ENCODE measurements around the gene TTBK2. TPM values are rescaled to one million over a fixed set of nuclear protein-coding genes. Genes with fewer than 3 reads are reported as not detected.
A peak's percentile ranks its signal among the peaks of the same experiment; 100 is the strongest.

Gene TTBK2
- total RNA-seq, 1 experiment from 2014 or later = 4.2 TPM

DNA sequence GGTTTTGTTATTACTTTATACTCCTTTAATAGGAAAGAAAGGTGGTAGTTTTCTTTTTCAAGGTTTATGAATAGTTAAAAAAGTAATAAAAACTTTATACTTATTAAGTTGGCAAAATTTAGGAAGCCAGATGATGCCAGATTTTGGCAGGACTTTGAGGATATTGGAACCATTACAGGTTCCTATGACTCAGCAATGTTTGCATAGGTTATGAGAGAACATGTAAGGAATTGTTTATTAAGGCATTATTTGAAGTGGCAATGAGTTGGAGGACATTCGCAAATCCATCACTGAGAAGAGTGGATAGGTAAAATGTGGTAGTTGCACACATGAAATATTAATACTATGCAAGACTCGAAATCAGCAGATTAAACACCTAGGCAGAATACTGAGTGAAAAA lies 213.5 kb downstream of the TTBK2 start:
- no peaks in the 10 kb centered on the region for H3K36me3 ChIP-seq (replicated peaks; ENCODE audit: control insufficient read depth, insufficient read depth, low read length)
- no peak for DNase-seq
- H3K27me3 ChIP-seq (ENCODE audit: control insufficient read depth, insufficient read depth, low read length) = no peaks in the 10 kb centered on the region
- no peak overlapping the region for H3K4me3 ChIP-seq (ENCODE audit: insufficient read depth, low read depth, low read length)

DNA sequence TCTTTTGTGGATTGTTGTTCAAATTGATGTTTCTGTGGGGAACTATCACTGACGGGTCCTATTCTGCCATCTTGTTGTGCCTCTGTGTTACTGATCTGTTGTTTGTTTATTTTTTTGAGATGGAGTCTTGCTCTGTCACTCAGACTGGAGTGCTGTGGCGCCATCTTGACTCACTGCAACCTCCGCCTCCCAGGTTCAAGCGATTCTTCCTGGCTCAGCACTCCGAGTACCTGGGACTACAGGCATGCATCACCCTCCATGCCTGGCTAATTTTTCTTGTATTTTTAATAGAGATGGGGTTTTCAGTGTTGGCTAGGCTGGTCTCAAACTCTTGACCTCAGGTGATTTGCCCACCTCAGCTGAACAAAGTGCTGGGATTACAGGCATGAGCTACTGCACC lies 215.2 kb downstream of the TTBK2 start:
- no peak for DNase-seq
- no peaks in the 10 kb centered on the region for H3K27me3 ChIP-seq (ENCODE audit: control insufficient read depth, insufficient read depth, low read length)
- no peaks in the 10 kb centered on the region for H3K36me3 ChIP-seq (replicated peaks; ENCODE audit: control insufficient read depth, insufficient read depth, low read length)
- no peak overlapping the region for H3K4me3 ChIP-seq (ENCODE audit: insufficient read depth, low read depth, low read length)

DNA sequence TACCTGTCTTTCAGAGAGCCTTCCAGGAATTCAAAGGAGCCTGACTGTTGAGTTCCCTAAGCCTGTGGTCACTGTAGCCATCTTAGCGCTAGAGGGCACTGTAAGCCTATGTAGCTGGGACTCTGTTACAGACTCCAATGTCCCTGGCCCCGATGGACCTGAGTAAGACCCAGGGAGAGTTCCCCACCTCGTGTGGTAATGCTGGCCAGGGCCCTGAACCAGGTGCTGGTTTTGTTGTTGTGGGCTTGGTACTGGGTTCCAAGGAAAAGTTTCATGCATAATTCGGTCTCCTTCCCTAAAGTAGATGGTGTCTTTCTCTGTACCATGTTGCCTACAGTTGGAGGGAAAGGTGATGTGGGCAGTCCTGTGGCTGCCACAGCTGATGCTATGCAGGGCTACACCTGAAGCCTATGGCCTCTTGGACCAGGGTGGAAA lies 216.1 kb downstream of the TTBK2 start:
- no peaks in the 10 kb centered on the region for H3K36me3 ChIP-seq (replicated peaks; ENCODE audit: control insufficient read depth, insufficient read depth, low read length)
- DNase-seq = peak; percentile 77
- H3K4me3 ChIP-seq (ENCODE audit: insufficient read depth, low read depth, low read length) = no peak overlapping the region
- no peaks in the 10 kb centered on the region for H3K27me3 ChIP-seq (ENCODE audit: control insufficient read depth, insufficient read depth, low read length)

DNA sequence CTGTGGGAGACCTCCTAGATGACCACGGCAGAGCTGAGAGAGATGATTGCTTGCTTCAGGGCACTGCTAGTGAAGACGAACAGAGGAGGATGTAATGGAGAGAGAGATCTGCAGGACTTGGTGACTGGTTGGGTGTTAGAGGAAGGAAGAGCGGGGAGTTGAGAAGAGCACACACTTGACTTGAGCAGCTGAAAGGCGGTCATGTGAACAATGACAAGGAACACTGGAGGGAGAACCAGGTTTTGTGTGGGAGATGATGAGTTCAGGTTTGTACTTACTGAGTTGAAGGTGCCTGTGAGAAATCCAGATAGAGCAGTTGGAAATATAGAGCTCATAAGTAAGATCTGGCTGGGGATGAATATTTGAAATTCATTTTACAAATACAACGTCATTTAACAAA lies 224.0 kb downstream of the TTBK2 start:
- peaks cover 1% of the 10 kb centered on the region; the same call in 1 of the 2 replicates for H3K36me3 ChIP-seq (replicated peaks; ENCODE audit: control insufficient read depth, insufficient read depth, low read length)
- no peak overlapping the region for H3K4me3 ChIP-seq (ENCODE audit: insufficient read depth, low read depth, low read length)
- H3K27me3 ChIP-seq (ENCODE audit: control insufficient read depth, insufficient read depth, low read length) = no peaks in the 10 kb centered on the region
- no peak for DNase-seq

DNA sequence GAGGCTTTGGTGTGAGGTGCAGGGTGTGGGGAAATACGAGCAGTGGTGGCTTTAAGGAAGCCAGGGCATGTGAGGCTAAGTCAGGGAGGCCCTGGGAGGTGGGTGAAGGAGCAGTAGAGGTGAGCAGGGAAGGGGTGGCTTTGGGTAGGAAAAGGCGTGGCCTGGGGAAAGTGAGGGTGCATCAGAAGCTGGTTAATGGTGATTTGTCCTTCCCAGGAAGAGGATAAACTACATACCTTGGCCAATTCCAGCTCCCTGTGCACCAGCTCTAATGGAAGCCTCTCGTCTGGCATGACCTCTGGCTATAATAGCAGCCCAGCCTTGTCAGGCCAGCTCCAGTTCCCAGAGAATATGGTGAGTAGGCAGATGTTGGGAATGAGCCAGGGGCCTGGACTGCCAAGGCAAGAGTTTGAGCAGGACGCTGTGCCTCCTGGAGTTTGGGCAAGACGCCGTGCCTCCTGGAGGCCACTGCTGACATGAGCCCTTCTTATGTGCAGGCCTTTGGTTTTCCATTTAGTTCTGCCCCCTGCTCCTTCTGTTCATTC lies 225.0 kb downstream of the TTBK2 start:
- DNase-seq = no peak
- Histone ChIP-seq H3K27me3 (ENCODE audit: control insufficient read depth, insufficient read depth, low read length) (no peaks in the 10 kb centered on the region), H3K36me3 (replicated peaks; ENCODE audit: control insufficient read depth, insufficient read depth, low read length) (peaks cover 1% of the 10 kb centered on the region), H3K4me3 (ENCODE audit: insufficient read depth, low read depth, low read length) (no peak overlapping the region)

DNA sequence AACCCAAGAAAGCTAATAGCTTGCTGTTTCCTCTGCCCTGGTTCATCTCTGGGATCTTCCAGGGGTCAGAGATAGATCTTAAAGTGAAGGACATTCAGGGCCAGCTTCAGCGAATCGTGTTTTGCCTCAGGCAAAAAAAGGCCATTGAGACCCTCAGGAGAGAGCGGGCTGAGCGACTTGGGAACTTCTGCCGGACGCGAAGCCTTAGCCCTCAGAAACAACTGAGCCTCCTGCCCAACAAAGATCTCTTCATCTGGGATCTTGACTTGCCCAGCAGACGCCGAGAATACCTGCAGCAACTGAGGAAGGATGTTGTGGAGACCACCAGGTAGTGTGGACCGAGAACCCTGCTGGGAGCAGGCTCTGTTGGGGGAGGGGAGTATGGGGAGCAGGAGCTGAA lies 226.2 kb downstream of the TTBK2 start:
- no peak overlapping the region for H3K4me3 ChIP-seq (ENCODE audit: insufficient read depth, low read depth, low read length)

DNA sequence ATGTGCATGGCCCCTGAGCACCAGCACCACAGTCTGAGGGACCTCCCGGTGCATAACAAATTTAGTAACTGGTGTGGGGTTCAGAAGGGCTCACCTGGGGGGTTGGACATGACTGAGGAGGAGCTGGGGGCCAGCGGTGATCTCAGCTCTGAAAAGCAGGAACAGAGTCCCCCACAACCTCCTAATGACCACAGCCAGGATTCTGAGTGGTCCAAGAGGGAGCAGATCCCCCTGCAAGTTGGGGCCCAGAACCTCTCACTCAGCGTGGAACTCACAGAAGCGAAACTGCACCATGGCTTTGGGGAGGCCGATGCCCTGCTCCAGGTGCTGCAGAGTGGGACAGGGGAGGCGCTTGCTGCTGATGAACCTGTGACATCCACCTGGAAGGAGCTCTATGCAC lies 226.6 kb downstream of the TTBK2 start:
- no peak for DNase-seq
- peaks cover 1% of the 10 kb centered on the region for H3K36me3 ChIP-seq (replicated peaks; ENCODE audit: control insufficient read depth, insufficient read depth, low read length)
- H3K27me3 ChIP-seq (ENCODE audit: control insufficient read depth, insufficient read depth, low read length) = no peaks in the 10 kb centered on the region
- H3K4me3 ChIP-seq (ENCODE audit: insufficient read depth, low read depth, low read length) = no peak overlapping the region

More for the DNA sequence above, 226.2 kb downstream of the TTBK2 start:
- peaks cover 1% of the 10 kb centered on the region for H3K36me3 ChIP-seq (replicated peaks; ENCODE audit: control insufficient read depth, insufficient read depth, low read length)
- no peaks in the 10 kb centered on the region for H3K27me3 ChIP-seq (ENCODE audit: control insufficient read depth, insufficient read depth, low read length)
- DNase-seq = no peak

DNA sequence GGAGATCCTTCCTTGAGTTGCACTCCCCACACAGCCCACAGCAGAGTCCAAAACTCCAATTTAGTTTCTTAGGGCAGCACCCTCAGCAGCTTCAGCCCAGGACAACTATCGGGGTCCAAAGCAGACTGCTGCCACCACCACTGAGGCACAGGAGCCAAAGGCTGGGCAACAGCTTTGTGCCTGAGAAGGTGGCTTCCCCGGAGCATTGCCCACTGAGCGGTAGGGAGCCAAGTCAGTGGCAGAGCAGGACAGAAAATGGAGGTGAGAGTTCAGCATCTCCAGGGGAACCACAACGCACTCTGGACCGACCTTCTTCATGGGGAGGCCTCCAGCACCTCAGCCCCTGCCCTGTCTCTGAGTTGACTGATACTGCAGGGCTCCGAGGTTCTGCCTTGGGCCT lies 227.1 kb downstream of the TTBK2 start:
- no peak for DNase-seq
- Histone ChIP-seq H3K27me3 (ENCODE audit: control insufficient read depth, insufficient read depth, low read length) (no peaks in the 10 kb centered on the region), H3K4me3 (ENCODE audit: insufficient read depth, low read depth, low read length) (no peak overlapping the region)

DNA sequence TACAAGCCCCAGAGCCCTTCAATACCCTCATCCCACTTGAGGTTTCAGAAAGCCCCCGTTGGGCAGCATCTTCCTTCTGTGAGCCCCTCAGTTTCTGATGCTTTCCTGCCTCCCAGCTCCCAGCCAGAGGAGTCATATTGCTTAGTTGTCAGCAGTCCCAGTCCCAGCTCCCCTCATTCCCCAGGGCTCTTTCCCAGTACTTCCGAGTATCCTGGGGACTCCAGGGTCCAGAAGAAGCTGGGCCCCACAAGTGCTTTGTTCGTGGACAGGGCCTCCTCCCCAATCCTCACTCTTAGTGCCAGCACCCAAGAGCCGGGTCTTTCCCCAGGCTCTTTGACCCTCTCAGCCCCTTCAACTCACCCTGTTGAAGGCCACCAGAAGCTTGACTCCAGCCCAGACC lies 227.6 kb downstream of the TTBK2 start:
- no peak for DNase-seq
- Histone ChIP-seq H3K27me3 (ENCODE audit: control insufficient read depth, insufficient read depth, low read length) (no peaks in the 10 kb centered on the region), H3K36me3 (replicated peaks; ENCODE audit: control insufficient read depth, insufficient read depth, low read length) (peaks cover 1% of the 10 kb centered on the region), H3K4me3 (ENCODE audit: insufficient read depth, low read depth, low read length) (no peak overlapping the region)

More for the DNA sequence above, 227.1 kb downstream of the TTBK2 start:
- H3K36me3 ChIP-seq (replicated peaks; ENCODE audit: control insufficient read depth, insufficient read depth, low read length) = peaks cover 1% of the 10 kb centered on the region

DNA sequence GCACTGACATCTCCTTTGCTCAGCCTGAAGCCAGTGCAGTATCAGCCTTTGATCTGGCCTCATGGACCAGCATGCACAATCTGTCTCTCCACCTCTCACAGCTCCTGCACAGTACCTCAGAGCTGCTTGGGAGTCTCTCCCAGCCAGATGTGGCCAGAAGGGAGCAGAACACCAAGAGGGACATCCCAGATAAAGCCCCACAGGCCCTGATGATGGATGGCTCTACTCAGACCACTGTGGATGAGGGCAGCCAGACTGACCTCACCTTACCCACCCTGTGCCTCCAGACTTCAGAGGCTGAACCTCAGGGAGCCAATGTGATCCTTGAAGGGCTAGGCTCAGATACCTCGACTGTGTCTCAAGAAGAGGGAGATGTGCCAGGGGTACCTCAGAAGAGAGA lies 228.0 kb downstream of the TTBK2 start:
- H3K27me3 ChIP-seq (ENCODE audit: control insufficient read depth, insufficient read depth, low read length) = no peaks in the 10 kb centered on the region
- no peak overlapping the region for H3K4me3 ChIP-seq (ENCODE audit: insufficient read depth, low read depth, low read length)
- no peak for DNase-seq
- H3K36me3 ChIP-seq (replicated peaks; ENCODE audit: control insufficient read depth, insufficient read depth, low read length) = peaks cover 1% of the 10 kb centered on the region

DNA sequence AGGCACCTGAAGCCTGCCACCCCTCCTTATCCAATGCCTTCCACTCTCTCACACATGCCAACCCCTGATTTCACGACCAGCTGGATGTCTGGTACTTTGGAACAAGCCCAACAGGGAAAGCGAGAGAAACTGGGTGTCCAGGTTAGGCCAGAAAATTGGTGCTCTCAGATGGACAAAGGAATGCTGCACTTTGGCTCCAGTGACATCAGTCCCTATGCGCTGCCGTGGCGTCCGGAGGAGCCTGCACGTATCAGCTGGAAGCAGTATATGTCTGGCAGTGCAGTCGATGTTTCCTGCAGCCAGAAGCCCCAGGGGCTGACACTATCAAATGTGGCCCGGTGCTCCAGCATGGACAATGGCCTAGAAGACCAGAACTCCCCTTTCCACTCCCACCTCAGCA lies 228.8 kb downstream of the TTBK2 start:
- no peak for DNase-seq
- H3K27me3 ChIP-seq (ENCODE audit: control insufficient read depth, insufficient read depth, low read length) = no peaks in the 10 kb centered on the region
- no peak overlapping the region for H3K4me3 ChIP-seq (ENCODE audit: insufficient read depth, low read depth, low read length)
- peaks cover 1% of the 10 kb centered on the region for H3K36me3 ChIP-seq (replicated peaks; ENCODE audit: control insufficient read depth, insufficient read depth, low read length)

DNA sequence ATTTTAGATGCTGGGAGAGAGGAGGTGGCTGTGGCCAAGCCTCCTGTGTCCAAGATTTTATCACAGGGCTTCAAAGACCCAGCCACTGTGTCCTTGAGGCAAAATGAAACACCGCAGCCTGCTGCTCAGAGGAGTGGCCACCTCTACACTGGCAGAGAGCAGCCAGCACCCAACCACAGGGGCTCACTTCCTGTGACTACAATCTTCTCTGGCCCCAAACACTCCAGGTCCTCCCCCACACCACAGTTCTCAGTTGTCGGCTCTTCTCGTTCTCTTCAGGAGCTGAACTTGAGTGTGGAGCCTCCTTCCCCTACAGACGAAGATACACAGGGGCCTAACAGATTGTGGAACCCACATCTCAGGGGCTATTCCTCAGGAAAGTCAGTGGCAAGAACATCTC lies 229.3 kb downstream of the TTBK2 start:
- no peak for DNase-seq
- Histone ChIP-seq H3K4me3 (ENCODE audit: insufficient read depth, low read depth, low read length) (no peak overlapping the region), H3K27me3 (ENCODE audit: control insufficient read depth, insufficient read depth, low read length) (no peaks in the 10 kb centered on the region), H3K36me3 (replicated peaks; ENCODE audit: control insufficient read depth, insufficient read depth, low read length) (peaks cover 1% of the 10 kb centered on the region)

Other genes with a start within 250 kb of the TTBK2 start
- gene CDAN1, start 183.7 kb downstream of the TTBK2 start, total RNA-seq (2014; rRNA removed; shearing (Covaris generic)) = 14.3 and 15.9 TPM in 2 replicates
- gene UBR1, start 185.3 kb upstream of the TTBK2 start, total RNA-seq (2014; rRNA removed; shearing (Covaris generic)) = 13.0 and 16.3 TPM in 2 replicates
- 1.8 and 4.8 TPM in 2 replicates for gene TMEM62, start 212.8 kb upstream of the TTBK2 start, total RNA-seq (2014; rRNA removed; shearing (Covaris generic))

Measured in H7 (cell line).